GM21381 (cell line): Measurements from ENCODE around the gene ADM.

Source experiments
- ATAC-seq: cut with Tn5 transposase; IDR thresholded peaks from one replicate; pipeline ENCODE4 v1.9.1; 2021; ENCODE audit warnings: mild to moderate bottlenecking, moderate library complexity; ENCODE audit not compliant: unreplicated experiment

ADM gene

GRCh38 chr11:10289765-10290380 lies 15.0 kb upstream of the ADM start:
- no peak for ATAC-seq

GRCh38 chr11:10291801-10292638 lies 12.9 kb upstream of the ADM start:
- no peak for ATAC-seq

DNA sequence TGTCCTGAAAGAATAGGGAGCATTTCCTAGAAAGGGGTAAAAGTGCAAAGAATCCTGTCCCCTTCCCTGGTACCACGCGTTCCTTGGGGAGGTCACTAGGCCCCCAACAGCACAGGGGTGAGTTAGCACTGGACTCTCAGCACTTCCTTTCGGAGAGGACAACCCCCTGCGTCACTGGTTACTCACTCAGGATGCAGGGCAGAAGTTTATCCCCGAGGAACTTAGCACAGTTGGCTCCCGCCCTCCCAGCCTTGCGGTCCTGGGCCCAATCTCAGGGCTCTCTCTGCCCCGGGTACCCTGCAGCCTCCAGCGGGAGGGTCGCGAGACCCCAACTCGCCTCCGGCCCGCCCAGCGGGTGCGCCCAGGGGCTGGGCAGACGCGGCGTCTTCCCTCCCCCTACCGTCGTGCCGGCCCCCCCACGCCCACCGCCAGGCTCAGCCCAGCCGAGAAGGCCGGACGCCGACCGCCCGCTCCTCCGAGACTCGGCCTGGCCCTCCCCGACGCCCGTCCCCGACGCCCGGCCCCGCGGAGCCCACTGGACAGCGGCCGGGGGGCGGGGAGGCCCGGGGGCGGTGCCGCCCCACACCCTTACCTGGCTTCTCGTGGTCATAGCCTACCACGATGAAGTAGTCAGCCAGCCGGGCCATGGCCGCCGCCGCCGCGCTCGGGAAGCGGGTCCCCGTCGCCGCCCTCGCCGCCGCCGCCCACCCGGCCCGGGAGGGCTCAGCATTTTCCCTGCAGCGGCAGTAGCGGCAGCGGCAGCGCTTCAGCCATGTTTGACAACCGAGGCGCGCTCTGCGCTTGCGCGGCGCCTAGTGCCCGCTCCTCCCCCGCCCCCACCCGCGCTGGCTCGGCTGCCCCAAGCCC lies 11.2 kb upstream of the ADM start, which contains the start of gene SBF2:
Gene SBF2 (minus strand): TSS at position 797 of the 867 bp plus-strand sequence. CDS start 150 bp downstream, at position 647.
- peak; percentile 36 for ATAC-seq

GRCh38 chr11:10294290-10294953 lies 10.5 kb upstream of the ADM start:
- no peak for ATAC-seq

GRCh38 chr11:10295064-10295901 lies 9.6 kb upstream of the ADM start:
- ATAC-seq: no peak

GRCh38 chr11:10298342-10298741 lies 6.5 kb upstream of the ADM start:
- peak; percentile 94 for ATAC-seq

GRCh38 chr11:10301656-10302358 lies 3.1 kb upstream of the ADM start:
- no peak for ATAC-seq

DNA sequence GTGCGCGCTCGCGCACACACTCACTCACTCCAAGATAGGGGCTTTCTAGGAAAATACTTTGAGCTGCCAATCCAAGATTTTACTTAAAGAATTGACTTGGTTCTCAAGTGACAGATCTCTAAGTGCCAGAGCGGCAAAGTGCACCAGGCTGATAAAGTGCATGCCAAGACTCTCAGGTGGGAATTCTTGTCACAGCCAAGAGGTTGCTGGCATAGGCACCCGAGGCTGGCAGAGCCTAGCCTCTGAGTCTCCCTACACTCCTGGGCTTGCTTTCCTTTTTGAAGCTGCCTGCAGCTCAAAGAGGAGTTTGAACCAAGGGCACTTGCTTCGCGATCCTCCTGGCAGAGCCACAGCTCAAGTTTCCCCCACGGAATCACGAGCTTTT lies 2.5 kb upstream of the ADM start:
- ATAC-seq: no peak

DNA sequence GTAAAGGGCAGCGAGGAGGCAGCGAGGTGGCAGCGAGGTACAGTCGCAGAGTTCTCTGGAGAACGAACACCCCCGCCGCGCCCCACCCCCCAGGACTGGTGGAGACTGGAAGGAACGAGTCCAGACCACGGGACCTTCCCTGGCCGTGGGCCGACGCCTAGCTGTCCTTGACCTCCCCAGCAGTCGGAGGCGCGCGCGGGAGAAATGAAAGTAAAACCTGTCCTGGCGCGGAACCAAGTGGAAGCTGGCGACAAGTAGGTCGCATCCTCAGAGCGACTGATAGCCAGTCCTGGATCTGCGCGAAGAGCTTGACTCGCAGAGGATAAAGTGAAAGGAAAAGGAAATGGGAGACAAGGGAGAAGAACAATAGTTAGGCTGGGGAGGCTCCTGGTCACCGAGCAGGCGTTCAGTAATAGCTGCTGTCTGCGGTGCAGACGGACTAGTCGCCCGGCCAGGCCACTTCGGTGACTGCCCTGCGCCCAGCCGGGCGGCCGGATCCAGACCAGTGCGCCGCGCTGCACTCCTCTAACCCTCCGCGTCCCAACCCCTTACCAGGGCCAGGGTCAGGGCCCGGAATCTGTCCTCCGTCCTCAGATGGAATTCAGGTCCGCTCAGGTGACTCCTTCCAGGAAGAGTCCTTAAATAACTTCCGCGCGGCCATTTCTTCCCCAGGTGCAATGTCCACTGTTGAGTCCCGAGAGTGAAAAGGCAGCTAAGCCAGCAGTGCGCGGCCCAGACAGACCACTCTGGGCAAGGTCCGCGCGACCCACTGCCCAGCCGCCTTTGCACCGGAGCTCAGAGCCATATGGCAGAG lies 1.9 kb upstream of the ADM start:
- peak; percentile 26 for ATAC-seq

GRCh38 chr11:10303558-10304363 lies 1.1 kb upstream of the ADM start:
- ATAC-seq: no peak

DNA sequence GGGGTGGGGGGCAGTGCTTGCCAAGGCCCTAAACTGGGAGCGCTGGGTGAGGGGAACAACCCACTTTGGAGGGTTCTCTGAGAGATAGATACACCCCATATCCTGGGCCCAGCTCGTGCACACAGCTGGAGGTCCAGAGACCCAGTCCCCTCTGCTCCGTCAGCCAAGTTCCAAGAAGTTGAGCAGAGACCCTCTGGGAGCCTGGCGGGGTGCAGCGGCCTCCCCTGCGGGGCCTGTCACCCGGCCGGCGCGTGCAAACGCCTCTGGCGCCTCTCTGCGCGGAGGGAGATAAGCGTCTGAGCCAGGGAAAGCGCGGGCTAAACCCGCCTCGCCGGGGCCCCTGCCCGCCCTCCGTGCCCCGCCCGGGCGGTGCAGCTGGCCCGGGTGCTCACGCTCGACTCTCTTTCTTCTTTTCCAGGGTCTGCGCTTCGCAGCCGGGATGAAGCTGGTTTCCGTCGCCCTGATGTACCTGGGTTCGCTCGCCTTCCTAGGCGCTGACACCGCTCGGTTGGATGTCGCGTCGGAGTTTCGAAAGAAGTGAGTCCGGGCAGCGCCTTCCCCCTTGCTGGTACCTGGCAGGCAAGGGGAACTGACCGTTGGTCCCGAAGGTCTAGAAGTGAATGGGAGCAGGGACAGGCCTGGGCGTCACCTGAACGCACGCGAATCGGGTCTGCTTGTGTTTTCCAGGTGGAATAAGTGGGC lies 540 bp downstream of the ADM start:
- no peak for ATAC-seq

DNA sequence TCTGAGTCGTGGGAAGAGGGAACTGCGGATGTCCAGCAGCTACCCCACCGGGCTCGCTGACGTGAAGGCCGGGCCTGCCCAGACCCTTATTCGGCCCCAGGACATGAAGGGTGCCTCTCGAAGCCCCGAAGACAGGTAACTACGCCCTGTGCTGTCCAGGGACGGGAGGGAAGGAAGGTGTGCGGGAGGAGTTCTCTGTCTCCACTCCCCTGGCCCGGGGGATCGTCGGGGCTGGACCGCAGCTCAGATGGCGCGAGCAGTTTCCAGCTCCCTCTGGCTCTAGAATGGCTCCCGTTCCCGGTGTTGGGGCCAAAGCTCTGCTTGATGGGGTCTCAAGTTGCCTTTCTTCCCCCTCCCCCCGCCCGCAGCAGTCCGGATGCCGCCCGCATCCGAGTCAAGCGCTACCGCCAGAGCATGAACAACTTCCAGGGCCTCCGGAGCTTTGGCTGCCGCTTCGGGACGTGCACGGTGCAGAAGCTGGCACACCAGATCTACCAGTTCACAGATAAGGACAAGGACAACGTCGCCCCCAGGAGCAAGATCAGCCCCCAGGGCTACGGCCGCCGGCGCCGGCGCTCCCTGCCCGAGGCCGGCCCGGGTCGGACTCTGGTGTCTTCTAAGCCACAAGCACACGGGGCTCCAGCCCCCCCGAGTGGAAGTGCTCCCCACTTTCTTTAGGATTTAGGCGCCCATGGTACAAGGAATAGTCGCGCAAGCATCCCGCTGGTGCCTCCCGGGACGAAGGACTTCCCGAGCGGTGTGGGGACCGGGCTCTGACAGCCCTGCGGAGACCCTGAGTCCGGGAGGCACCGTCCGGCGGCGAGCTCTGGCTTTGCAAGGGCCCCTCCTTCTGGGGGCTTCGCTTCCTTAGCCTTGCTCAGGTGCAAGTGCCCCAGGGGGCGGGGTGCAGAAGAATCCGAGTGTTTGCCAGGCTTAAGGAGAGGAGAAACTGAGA lies 1.4 kb downstream of the ADM start:
- ATAC-seq: no peak

GRCh38 chr11:10307022-10307399 lies 2.1 kb downstream of the ADM start:
- no peak for ATAC-seq

DNA sequence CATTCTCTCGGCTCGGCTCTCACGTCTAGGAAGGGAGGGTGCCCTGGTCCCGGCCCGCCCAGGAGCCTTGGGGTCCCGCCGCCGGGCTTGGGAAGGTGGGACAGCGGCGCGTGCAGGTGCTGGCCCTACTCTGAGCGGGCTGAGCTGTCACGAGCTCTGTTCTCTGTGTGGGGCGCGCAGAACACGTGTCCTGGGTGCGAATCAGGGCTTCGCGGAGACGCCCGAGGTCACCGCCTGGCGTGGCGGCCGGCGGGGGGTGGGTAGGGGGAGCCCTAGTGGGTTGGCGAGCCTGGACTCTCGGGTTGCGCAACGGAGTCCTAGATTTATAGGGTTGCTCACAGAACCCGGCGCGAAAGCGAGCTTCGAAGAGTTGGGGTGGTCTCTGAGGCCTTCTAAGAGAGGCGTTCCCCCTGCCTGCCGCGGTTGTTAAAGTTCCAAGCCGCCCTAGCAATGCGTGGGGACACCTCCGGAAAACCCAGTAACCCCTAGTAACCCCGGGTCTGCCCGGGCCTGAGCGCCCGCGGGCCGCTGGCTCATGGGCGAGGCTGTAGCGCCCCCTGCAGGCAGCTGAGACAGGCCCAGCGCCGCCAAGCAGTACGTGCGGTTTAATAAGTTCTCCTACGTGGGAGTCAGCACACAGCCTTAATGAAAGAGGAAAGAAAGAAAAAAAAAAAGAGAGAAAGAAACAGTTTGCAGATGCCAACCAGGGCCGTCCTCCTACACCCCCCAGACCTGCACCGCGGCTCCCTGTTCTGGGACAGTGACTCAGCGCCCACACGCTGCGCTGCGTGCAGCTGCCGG lies 2.7 kb downstream of the ADM start:
- ATAC-seq: peak; percentile 56
